ENCODE measurements around the gene SUOX.

- TF ChIP-seq CTCF (IDR thresholded peaks at IDR 0.05; ENCODE audit: low read depth, low read length) (no peak), POLR2A (IDR thresholded peaks at IDR 0.05; ENCODE audit: extremely low read depth, insufficient read length) (no peak)
These were observed 43.1 kb downstream of the SUOX start for GRCh38 chr12:56040151-56040550.
